ENCODE results near the gene PCGF3.

GRCh38 chr4:769511-769910 lies 63.9 kb downstream of the PCGF3 start:
- TF ChIP-seq ZNF639 (CRISPR knock-in tag; conservative IDR thresholded peaks at IDR 0.05 in 1 of 2, IDR thresholded peaks at IDR 0.05 in 1 of 2) (no peak), USF1 (CRISPR knock-in tag; IDR thresholded peaks at IDR 0.05) (no peak), YY1 (IDR thresholded peaks at IDR 0.05; ENCODE audit: borderline replicate concordance in 1 of 3, control insufficient read depth in 1 of 3, extremely low read depth in 1 of 3, insufficient read depth in 3 of 3, insufficient read length in 1 of 3, insufficient replicate concordance in 2 of 3, low read depth in 1 of 3, low read length in 2 of 3) (no peak), POLR2A (conservative IDR thresholded peaks at IDR 0.05) (0 out of 2 replicates have a peak, but pooled peaks have one; percentile 10), NFIX (CRISPR knock-in tag; IDR thresholded peaks at IDR 0.05; ENCODE audit: low read depth) (no peak), CTCF (IDR thresholded peaks at IDR 0.05 in 2 of 3, conservative IDR thresholded peaks at IDR 0.05 in 1 of 3; ENCODE audit: insufficient read depth in 2 of 3, low read depth in 1 of 3, low read length in 3 of 3) (no peak), TFAM (CRISPR knock-in tag; conservative IDR thresholded peaks at IDR 0.05) (no peak), USF2 (CRISPR knock-in tag; IDR thresholded peaks at IDR 0.05) (no peak), TCF7 (IDR thresholded peaks at IDR 0.05; ENCODE audit: borderline replicate concordance) (no peak), TEAD4 (IDR thresholded peaks at IDR 0.05; ENCODE audit: low read length) (no peak), TEAD4 (CRISPR knock-in tag; IDR thresholded peaks at IDR 0.05; ENCODE audit: borderline replicate concordance) (no peak), ZC3H4 (CRISPR knock-in tag; IDR thresholded peaks at IDR 0.05; ENCODE audit: borderline replicate concordance) (no peak), SMARCA5 (IDR thresholded peaks at IDR 0.05) (no peak), TCF7L2 (IDR thresholded peaks at IDR 0.05; ENCODE audit: low read depth, low read length) (no peak)

All from K562 (cell line).